Measurements from ENCODE around the gene EME1. TPM values are rescaled to one million over a fixed set of nuclear protein-coding genes. Genes with fewer than 3 reads are reported as not detected.
A peak's percentile ranks its signal among the peaks of the same experiment; 100 is the strongest.
"Not testable (repeated sequence)": the region's sequence is repeated elsewhere in the genome, so short reads cannot be mapped to it uniquely, and the experiment has no call there.

Gene EME1
- total RNA-seq, 2 donors from 2014 or later = 42.9 to 43.1 TPM

GRCh38 chr17:50423553-50424159, 50.6 kb downstream of the EME1 start:
- Mint-ChIP-seq H3K4me1 (ENCODE audit: low read depth) (peaks cover 39% of the 10 kb centered on the region), H3K4me3 (no peak overlapping the region), H3K27ac (no peak overlapping the region), H3K27me3 (ENCODE audit: low read depth) (no peaks in the 10 kb centered on the region), H3K9me3 (peaks cover 0 to 4% of the 10 kb centered on the region in 2 donors), H3K36me3 (ENCODE audit: insufficient read depth in 2 of 2) (no peaks in the 10 kb centered on the region)
- no peak for DNase-seq
- ATAC-seq (replicated peaks in 1 of 2) = no peak

- H3K4me1 Mint-ChIP-seq (ENCODE audit: low read depth) = peaks cover 39% of the 10 kb centered on the region
- DNase-seq (no peak), ATAC-seq (replicated peaks in 1 of 2) (no peak)
- no peaks in the 10 kb centered on the region for H3K27me3 Mint-ChIP-seq (ENCODE audit: low read depth)
- H3K4me3 Mint-ChIP-seq = peak overlapping the region in 1 of 2 donors; percentile 93
- H3K9me3 Mint-ChIP-seq = no peaks in the 10 kb centered on the region
- no peak overlapping the region for H3K27ac Mint-ChIP-seq
- no peaks in the 10 kb centered on the region for H3K36me3 Mint-ChIP-seq (ENCODE audit: insufficient read depth in 2 of 2)
Measured at GRCh38 chr17:50424246-50424995, 51.4 kb downstream of the EME1 start.

GRCh38 chr17:50424996-50425681, 52.1 kb downstream of the EME1 start:
- H3K4me3 Mint-ChIP-seq = peak overlapping the region; percentile 93
- H3K27me3 Mint-ChIP-seq (ENCODE audit: low read depth) = no peaks in the 10 kb centered on the region
- H3K36me3 Mint-ChIP-seq (ENCODE audit: insufficient read depth in 2 of 2) = no peaks in the 10 kb centered on the region
- ATAC-seq (replicated peaks in 1 of 2) (no peak), DNase-seq (peak in 1 of 2 donors; percentile 2)
- H3K4me1 Mint-ChIP-seq (ENCODE audit: low read depth) = peaks cover 39% of the 10 kb centered on the region
- H3K9me3 Mint-ChIP-seq = no peaks in the 10 kb centered on the region
- no peak overlapping the region for H3K27ac Mint-ChIP-seq

GRCh38 chr17:50425682-50426471, 52.8 kb downstream of the EME1 start, which contains the start of gene ACSF2:
Gene ACSF2, plus strand, starts transcription at chr17:50426218. Its CDS starts 44 bp downstream, at chr17:50426262.
- Mint-ChIP-seq H3K36me3 (ENCODE audit: insufficient read depth in 2 of 2) (no peaks in the 10 kb centered on the region), H3K4me3 (peak within 1 kb of the TSS; percentile 93 to 95), H3K4me1 (ENCODE audit: low read depth) (peaks cover 39% of the 10 kb centered on the region), H3K27me3 (ENCODE audit: low read depth) (no peaks in the 10 kb centered on the region), H3K27ac (peak within 1 kb of the TSS; percentile 38), H3K9me3 (no peaks in the 10 kb centered on the region)
- ATAC-seq (replicated peaks in 1 of 2) = peak; percentile 90 to 91
- DNase-seq = peak; percentile 81 to 82

GRCh38 chr17:50426472-50426782, 53.4 kb downstream of the EME1 start:
- H3K4me1 Mint-ChIP-seq (ENCODE audit: low read depth) = peaks cover 33% of the 10 kb centered on the region

GRCh38 chr17:50426814-50427787, 54.1 kb downstream of the EME1 start:
- Mint-ChIP-seq H3K4me1 (ENCODE audit: low read depth) (peaks cover 28% of the 10 kb centered on the region), H3K36me3 (ENCODE audit: insufficient read depth in 2 of 2) (no peaks in the 10 kb centered on the region), H3K27me3 (ENCODE audit: low read depth) (no peaks in the 10 kb centered on the region), H3K9me3 (no peaks in the 10 kb centered on the region), H3K27ac (peak overlapping the region; percentile 38), H3K4me3 (peak overlapping the region; percentile 93 to 95)
- ATAC-seq (replicated peaks in 1 of 2) (peak; percentile 42 to 46), DNase-seq (peak; percentile 39 to 41)

More at GRCh38 chr17:50426472-50426782, 53.4 kb downstream of the EME1 start:
- DNase-seq = no peak
- Mint-ChIP-seq H3K4me3 (peak overlapping the region; percentile 93 to 95), H3K27ac (peak overlapping the region; percentile 38), H3K9me3 (no peaks in the 10 kb centered on the region), H3K36me3 (ENCODE audit: insufficient read depth in 2 of 2) (no peaks in the 10 kb centered on the region), H3K27me3 (ENCODE audit: low read depth) (no peaks in the 10 kb centered on the region)
- ATAC-seq (replicated peaks in 1 of 2) = peak in 1 of 2 donors; percentile 2

GRCh38 chr17:50428126-50428525, 55.1 kb downstream of the EME1 start:
- not testable (repeated sequence) for H3K9me3 Mint-ChIP-seq; H3K27ac Mint-ChIP-seq; ATAC-seq (replicated peaks in 1 of 2); DNase-seq; H3K36me3 Mint-ChIP-seq (ENCODE audit: insufficient read depth in 2 of 2); H3K27me3 Mint-ChIP-seq (ENCODE audit: low read depth)
- Mint-ChIP-seq H3K4me3 (peak overlapping the region; percentile 44 to 95), H3K4me1 (ENCODE audit: low read depth) (peaks cover 28% of the 10 kb centered on the region)

- H3K27me3 Mint-ChIP-seq (ENCODE audit: low read depth) = no peaks in the 10 kb centered on the region
- ATAC-seq (replicated peaks in 1 of 2) (no peak), DNase-seq (no peak)
- H3K9me3 Mint-ChIP-seq = no peaks in the 10 kb centered on the region
- H3K4me1 Mint-ChIP-seq (ENCODE audit: low read depth) = peaks cover 28% of the 10 kb centered on the region
- no peak overlapping the region for H3K27ac Mint-ChIP-seq
- H3K4me3 Mint-ChIP-seq = no peak overlapping the region
- no peaks in the 10 kb centered on the region for H3K36me3 Mint-ChIP-seq (ENCODE audit: insufficient read depth in 2 of 2)
Measured at GRCh38 chr17:50428831-50429424, 55.9 kb downstream of the EME1 start.

GRCh38 chr17:50429793-50430192, 56.8 kb downstream of the EME1 start:
- no peaks in the 10 kb centered on the region for H3K27me3 Mint-ChIP-seq (ENCODE audit: low read depth)
- ATAC-seq (replicated peaks in 1 of 2) = no peak
- H3K4me3 Mint-ChIP-seq = no peak overlapping the region
- no peaks in the 10 kb centered on the region for H3K36me3 Mint-ChIP-seq (ENCODE audit: insufficient read depth in 2 of 2)
- no peak for DNase-seq
- H3K27ac Mint-ChIP-seq = no peak overlapping the region
- peaks cover 27% of the 10 kb centered on the region for H3K4me1 Mint-ChIP-seq (ENCODE audit: low read depth)
- H3K9me3 Mint-ChIP-seq = no peaks in the 10 kb centered on the region
